Lower leg skin (tissue), 3 donors: ENCODE measurements around the gene HHIPL1.

Experiments
- POLR2A ChIP-seq, 2 donors: fragments of 450-650 bp; IDR thresholded peaks; one replicate each; pipeline ENCODE4 v1.6.1; 2016 to 2017; ENCODE audit warnings: antibody characterized with exemption in 2 of 2, mild to moderate bottlenecking in 1 of 2, moderate library complexity in 1 of 2
- TF ChIP-seq, protein P1 (sequence below), 3 donors: fragments of 450-650 bp; IDR thresholded peaks; one replicate each; pipeline ENCODE4 v1.5.1; 2016; ENCODE audit warnings: antibody characterized with exemption in 3 of 3, mild to moderate bottlenecking in 3 of 3, moderate library complexity in 2 of 3

DNA sequence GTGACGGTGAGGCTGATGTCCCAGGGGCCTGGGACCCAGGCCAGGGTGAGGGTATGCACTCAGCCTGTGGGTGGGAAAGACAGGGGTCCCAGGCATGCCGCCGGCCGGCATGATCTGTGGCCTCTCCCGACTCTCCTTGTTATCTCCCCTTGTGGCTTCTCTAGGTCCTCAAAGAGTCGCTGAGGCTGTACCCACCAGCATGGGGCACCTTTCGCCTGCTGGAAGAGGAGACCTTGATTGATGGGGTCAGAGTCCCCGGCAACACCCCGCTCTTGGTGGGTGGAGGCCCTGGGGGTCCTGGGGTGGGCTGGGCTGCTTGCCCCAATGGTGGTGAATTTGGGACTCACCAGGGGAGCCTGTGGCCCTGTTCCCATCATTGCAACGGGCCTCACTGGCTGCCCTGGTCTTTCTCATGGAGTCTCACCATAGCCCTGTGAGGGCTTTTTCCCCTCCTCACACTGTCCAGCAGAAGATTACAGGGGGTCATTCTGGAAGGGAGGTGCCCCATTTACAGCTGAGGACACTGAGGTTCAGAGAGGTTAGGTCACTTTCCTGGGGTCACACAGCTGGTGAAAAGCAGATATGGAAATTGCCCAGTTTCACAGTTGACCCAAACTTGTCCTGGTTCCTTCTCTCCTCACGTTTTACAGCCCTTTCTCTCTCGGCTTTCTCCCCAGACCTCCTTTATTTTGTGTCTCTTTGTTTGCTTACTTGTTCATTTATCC lies 77.0 kb downstream of the HHIPL1 start:
- TF ChIP-seq, protein P1, sequence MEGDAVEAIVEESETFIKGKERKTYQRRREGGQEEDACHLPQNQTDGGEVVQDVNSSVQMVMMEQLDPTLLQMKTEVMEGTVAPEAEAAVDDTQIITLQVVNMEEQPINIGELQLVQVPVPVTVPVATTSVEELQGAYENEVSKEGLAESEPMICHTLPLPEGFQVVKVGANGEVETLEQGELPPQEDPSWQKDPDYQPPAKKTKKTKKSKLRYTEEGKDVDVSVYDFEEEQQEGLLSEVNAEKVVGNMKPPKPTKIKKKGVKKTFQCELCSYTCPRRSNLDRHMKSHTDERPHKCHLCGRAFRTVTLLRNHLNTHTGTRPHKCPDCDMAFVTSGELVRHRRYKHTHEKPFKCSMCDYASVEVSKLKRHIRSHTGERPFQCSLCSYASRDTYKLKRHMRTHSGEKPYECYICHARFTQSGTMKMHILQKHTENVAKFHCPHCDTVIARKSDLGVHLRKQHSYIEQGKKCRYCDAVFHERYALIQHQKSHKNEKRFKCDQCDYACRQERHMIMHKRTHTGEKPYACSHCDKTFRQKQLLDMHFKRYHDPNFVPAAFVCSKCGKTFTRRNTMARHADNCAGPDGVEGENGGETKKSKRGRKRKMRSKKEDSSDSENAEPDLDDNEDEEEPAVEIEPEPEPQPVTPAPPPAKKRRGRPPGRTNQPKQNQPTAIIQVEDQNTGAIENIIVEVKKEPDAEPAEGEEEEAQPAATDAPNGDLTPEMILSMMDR (IDR thresholded peaks at IDR 0.05) = no peak
- no peak for TF ChIP-seq POLR2A (IDR thresholded peaks at IDR 0.05)
